K562 (cell line): Measurements from ENCODE around the gene RABIF. TPM values are rescaled to one million over a fixed set of nuclear protein-coding genes. Genes with fewer than 3 reads are reported as not detected.

Source experiments
- GABPB1 ChIP-seq: sonication (generic); formaldehyde crosslinking; IDR thresholded peaks from 2 replicates; pipeline ENCODE4 v1.8.0; 2022; ENCODE audit warnings: mild to moderate bottlenecking, missing genetic modification reagents
- HNRNPUL1 ChIP-seq: fragments of 200-400 bp; formaldehyde crosslinking; IDR thresholded peaks from 2 replicates; pipeline ENCODE4 v1.6.1; 2017; ENCODE audit warnings: low read length
- KDM1A ChIP-seq, 2 experiments: fragments of 450-650 bp; IDR thresholded peaks; 2 replicates each; pipeline ENCODE4 v1.6.1; 2016; ENCODE audit warnings: mild to moderate bottlenecking in 2 of 2
- MTA2 ChIP-seq: fragments of 450-650 bp; IDR thresholded peaks from 2 replicates; pipeline ENCODE4 v1.6.1; 2016; ENCODE audit warnings: low read depth
- NBN ChIP-seq: fragments of 450-650 bp; IDR thresholded peaks from 2 replicates; pipeline ENCODE4 v1.6.1; 2016; ENCODE audit warnings: low read depth, mild to moderate bottlenecking
- NRF1 ChIP-seq, 2 experiments: fragments of 450-650 bp; IDR thresholded peaks in 1 of 2; conservative IDR thresholded peaks in 1 of 2; 2 replicates each; pipeline ENCODE4 v1.6.1; 2014; ENCODE audit warnings: mild to moderate bottlenecking in 2 of 2
- POU5F1 ChIP-seq: fragments of 150-350 bp; IDR thresholded peaks from 2 replicates; pipeline ENCODE4 v1.6.1; 2014; ENCODE audit warnings: borderline replicate concordance, low read length, low read depth, mild to moderate bottlenecking; ENCODE audit not compliant: partially characterized antibody
- RAD21 ChIP-seq, 2 experiments: fragments of 250-450 bp in 1 of 2; fragments of 450-650 bp in 1 of 2; sonication (Bioruptor Pico) in 1 of 2; formaldehyde crosslinking in 1 of 2; IDR thresholded peaks in 1 of 2; conservative IDR thresholded peaks in 1 of 2; 2 replicates each; pipeline versions ENCODE4 v1.4.0 to v1.8.0; 2020 to 2022; ENCODE audit warnings: mild to moderate bottlenecking in 2 of 2, moderate library complexity in 1 of 2
- SIN3A ChIP-seq, 2 experiments: fragments of 150-350 bp in 1 of 2; IDR thresholded peaks; 2 replicates each; pipeline ENCODE4 v1.6.1; 2011 to 2016; ENCODE audit warnings: borderline replicate concordance in 2 of 2, low read depth in 2 of 2, low read length in 2 of 2, mild to moderate bottlenecking in 2 of 2, moderate library complexity in 2 of 2; ENCODE audit not compliant: control insufficient read depth in 1 of 2
- SMAD1 ChIP-seq: fragments of 150-350 bp; IDR thresholded peaks from 2 replicates; pipeline ENCODE4 v1.6.1; 2014; ENCODE audit warnings: low read length, low read depth; ENCODE audit not compliant: partially characterized antibody
- SMAD4 ChIP-seq: fragments of 250-450 bp; sonication (Bioruptor Pico); conservative IDR thresholded peaks from 2 replicates; pipeline ENCODE4 v1.8.0; 2021; ENCODE audit warnings: inconsistent platforms, mild to moderate bottlenecking, moderate library complexity
- TAF9B ChIP-seq: fragments of 450-650 bp; IDR thresholded peaks from 2 replicates; pipeline ENCODE4 v1.6.1; 2018; ENCODE audit warnings: mild to moderate bottlenecking; ENCODE audit not compliant: partially characterized antibody
- TCF3 ChIP-seq: sonication (generic); formaldehyde crosslinking; IDR thresholded peaks from 2 replicates; pipeline ENCODE4 v1.4.0; 2020; ENCODE audit warnings: mild to moderate bottlenecking, missing genetic modification reagents
- YY1 ChIP-seq, 3 experiments: IDR thresholded peaks; 2 replicates each; pipeline ENCODE4 v1.6.1; 2011; ENCODE audit warnings: low read length in 2 of 3, mild to moderate bottlenecking in 2 of 3, moderate library complexity in 2 of 3, borderline replicate concordance in 1 of 3, control low read depth in 1 of 3, low read depth in 1 of 3; ENCODE audit not compliant: insufficient read depth in 3 of 3, insufficient replicate concordance in 2 of 3, control insufficient read depth in 1 of 3, insufficient read length in 1 of 3; ENCODE audit errors: extremely low read depth in 1 of 3
- ZNF134 ChIP-seq: fragments of 250-450 bp; sonication (Bioruptor Pico); conservative IDR thresholded peaks from 2 replicates; pipeline ENCODE4 v1.4.0; 2020
- ZNF444 ChIP-seq: fragments of 250-450 bp; sonication (Bioruptor Pico); IDR thresholded peaks from 2 replicates; pipeline ENCODE4 v1.4.0; 2020; ENCODE audit warnings: mild to moderate bottlenecking, moderate library complexity
- polyA plus RNA-seq, 8 experiments: library from polyadenylated mRNA; depleted of rRNA in 4 of 8; stranded (reverse) in 5 of 8; unstranded in 3 of 8; fragments of >200 nt; fragmentation: Nextera tagmentation in 2 of 8; fragmentation: Illumina TruSeq in 1 of 8; extraction: Ambion mirVana in 2 of 8; extraction: Trizol in 1 of 8; gene quantifications; 2 replicates each; pipeline versions ENCODE4 v1.2.1 to v1.2.3, GENCODE V29; 2011 to 2014; ENCODE audit warnings: inconsistent platforms in 1 of 8, missing spikeins in 1 of 8
- total RNA-seq, 7 experiments: library from RNA; depleted of rRNA in 6 of 7; stranded (reverse); fragments of >200 nt in 6 of 7; fragmentation: Illumina TruSeq in 2 of 7; extraction: Trizol in 2 of 7; gene quantifications; 2 replicates each; pipeline versions ENCODE4 v1.2.1 to v1.2.3, GENCODE V29; 2011 to 2021; ENCODE audit warnings: low replicate concordance in 1 of 7
- TF ChIP-seq, protein P1 (sequence below): fragments of 450-650 bp; formaldehyde crosslinking; conservative IDR thresholded peaks from 2 replicates; pipeline ENCODE4 v1.4.0; 2022; ENCODE audit warnings: mild to moderate bottlenecking, missing genetic modification characterization
- TF ChIP-seq, protein P2 (sequence below): sonication (generic); formaldehyde crosslinking; IDR thresholded peaks from 2 replicates; pipeline ENCODE4 v1.8.0; 2022; ENCODE audit warnings: mild to moderate bottlenecking, missing genetic modification reagents
- TF ChIP-seq, protein P3 (sequence below), 2 experiments: fragments of 150-350 bp in 1 of 2; IDR thresholded peaks; 2 replicates each; pipeline ENCODE4 v1.6.1; 2012 to 2016; ENCODE audit warnings: low read depth in 2 of 2, low read length in 2 of 2, mild to moderate bottlenecking in 1 of 2, moderate library complexity in 1 of 2

RABIF gene
- total and polyA plus RNA-seq, 9 of the 15 experiments (the other 6 are each of a cell fraction or from before 2014, with no cell fraction given) = 7.4 to 20.1 (median 11.0) TPM

DNA sequence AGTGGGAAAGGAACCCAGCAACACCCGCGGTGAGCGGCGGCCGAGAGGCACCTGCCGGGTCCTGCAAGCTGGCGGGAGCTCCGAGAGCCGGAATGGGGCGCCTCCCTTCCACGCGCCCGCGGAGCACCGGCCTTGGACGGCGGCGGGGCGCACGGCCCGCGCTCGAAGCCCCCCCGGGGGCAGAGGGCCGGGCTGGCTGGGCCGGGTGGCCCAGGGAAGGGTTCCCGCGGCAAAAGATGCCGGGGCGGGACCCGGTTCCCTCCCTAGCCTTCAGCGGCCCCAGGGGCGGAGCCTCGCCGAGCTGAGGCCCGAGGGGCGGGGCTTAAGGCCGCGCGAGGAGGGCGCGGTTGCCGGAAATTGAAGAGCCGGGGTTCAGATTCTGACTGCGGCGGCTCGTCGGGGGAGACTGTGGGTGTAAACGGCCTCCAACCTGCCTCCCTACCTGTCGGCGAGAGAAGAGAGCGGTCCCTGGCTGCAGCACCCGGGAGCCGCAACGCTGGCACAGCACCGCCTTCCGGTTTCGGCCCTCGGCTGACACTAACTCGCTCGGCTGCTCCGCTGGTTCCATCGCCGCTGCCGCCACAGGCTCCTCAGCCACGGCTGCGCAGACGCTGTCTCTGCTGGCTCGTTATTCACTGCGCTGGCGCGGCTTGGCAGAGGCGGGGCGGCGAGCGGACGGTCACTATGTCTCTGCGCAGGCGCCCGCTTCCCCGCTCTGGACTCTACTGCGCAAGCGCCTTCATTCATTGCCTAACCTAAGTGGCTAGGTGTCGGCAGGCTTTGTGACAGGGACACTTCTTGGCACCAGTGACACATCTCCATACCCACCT is at the start of gene RABIF (continued):
- TF ChIP-seq, protein P1, sequence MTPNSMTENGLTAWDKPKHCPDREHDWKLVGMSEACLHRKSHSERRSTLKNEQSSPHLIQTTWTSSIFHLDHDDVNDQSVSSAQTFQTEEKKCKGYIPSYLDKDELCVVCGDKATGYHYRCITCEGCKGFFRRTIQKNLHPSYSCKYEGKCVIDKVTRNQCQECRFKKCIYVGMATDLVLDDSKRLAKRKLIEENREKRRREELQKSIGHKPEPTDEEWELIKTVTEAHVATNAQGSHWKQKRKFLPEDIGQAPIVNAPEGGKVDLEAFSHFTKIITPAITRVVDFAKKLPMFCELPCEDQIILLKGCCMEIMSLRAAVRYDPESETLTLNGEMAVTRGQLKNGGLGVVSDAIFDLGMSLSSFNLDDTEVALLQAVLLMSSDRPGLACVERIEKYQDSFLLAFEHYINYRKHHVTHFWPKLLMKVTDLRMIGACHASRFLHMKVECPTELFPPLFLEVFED (CRISPR knock-in tag) = no peak
- peak; percentile 94 for TF ChIP-seq POU5F1
- TF ChIP-seq SMAD4 (CRISPR knock-in tag) = peak; percentile 63; the same call in 1 of the 2 replicates
- no peak for TF ChIP-seq RAD21 (CRISPR knock-in tag; conservative IDR thresholded peaks at IDR 0.05 in 1 of 2, IDR thresholded peaks at IDR 0.05 in 1 of 2)
- TF ChIP-seq TAF9B = peak; percentile 69
- peak; percentile 64; the same call in 1 of the 2 replicates for TF ChIP-seq NBN
- no peak for TF ChIP-seq MTA2
- TF ChIP-seq, protein P2, sequence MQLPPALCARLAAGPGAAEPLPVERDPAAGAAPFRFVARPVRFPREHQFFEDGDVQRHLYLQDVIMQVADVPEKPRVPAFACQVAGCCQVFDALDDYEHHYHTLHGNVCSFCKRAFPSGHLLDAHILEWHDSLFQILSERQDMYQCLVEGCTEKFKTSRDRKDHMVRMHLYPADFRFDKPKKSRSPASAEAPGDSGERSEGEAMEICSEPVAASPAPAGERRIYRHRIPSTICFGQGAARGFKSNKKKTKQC (CRISPR knock-in tag) = peak; percentile 57; the same call in 1 of the 2 replicates
- peak; percentile 32 to 64; a peak in 2 of 4 replicates for TF ChIP-seq SIN3A (IDR thresholded peaks at IDR 0.05; ENCODE audit: borderline replicate concordance in 2 of 2, control insufficient read depth in 1 of 2, low read depth in 2 of 2, low read length in 2 of 2)
- TF ChIP-seq ZNF444 (CRISPR knock-in tag) = no peak
- TF ChIP-seq NRF1 (conservative IDR thresholded peaks at IDR 0.05 in 1 of 2, IDR thresholded peaks at IDR 0.05 in 1 of 2) = peak; percentile 100
- TF ChIP-seq TCF3 (CRISPR knock-in tag) = 0 out of 2 replicates have a peak, but pooled peaks have one; percentile 14
- TF ChIP-seq ZNF134 (CRISPR knock-in tag) = no peak
- no peak for TF ChIP-seq HNRNPUL1
- peak; percentile 89 for TF ChIP-seq GABPB1 (CRISPR knock-in tag)
- TF ChIP-seq KDM1A (IDR thresholded peaks at IDR 0.05) = no peak
- TF ChIP-seq, protein P3, sequence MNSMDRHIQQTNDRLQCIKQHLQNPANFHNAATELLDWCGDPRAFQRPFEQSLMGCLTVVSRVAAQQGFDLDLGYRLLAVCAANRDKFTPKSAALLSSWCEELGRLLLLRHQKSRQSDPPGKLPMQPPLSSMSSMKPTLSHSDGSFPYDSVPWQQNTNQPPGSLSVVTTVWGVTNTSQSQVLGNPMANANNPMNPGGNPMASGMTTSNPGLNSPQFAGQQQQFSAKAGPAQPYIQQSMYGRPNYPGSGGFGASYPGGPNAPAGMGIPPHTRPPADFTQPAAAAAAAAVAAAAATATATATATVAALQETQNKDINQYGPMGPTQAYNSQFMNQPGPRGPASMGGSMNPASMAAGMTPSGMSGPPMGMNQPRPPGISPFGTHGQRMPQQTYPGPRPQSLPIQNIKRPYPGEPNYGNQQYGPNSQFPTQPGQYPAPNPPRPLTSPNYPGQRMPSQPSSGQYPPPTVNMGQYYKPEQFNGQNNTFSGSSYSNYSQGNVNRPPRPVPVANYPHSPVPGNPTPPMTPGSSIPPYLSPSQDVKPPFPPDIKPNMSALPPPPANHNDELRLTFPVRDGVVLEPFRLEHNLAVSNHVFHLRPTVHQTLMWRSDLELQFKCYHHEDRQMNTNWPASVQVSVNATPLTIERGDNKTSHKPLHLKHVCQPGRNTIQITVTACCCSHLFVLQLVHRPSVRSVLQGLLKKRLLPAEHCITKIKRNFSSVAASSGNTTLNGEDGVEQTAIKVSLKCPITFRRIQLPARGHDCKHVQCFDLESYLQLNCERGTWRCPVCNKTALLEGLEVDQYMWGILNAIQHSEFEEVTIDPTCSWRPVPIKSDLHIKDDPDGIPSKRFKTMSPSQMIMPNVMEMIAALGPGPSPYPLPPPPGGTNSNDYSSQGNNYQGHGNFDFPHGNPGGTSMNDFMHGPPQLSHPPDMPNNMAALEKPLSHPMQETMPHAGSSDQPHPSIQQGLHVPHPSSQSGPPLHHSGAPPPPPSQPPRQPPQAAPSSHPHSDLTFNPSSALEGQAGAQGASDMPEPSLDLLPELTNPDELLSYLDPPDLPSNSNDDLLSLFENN (IDR thresholded peaks at IDR 0.05; ENCODE audit: low read depth in 2 of 2, low read length in 2 of 2) = peak in 1 of 2 experiments; percentile 18; a peak in 1 of 4 replicates
- TF ChIP-seq YY1 (IDR thresholded peaks at IDR 0.05; ENCODE audit: borderline replicate concordance in 1 of 3, control insufficient read depth in 1 of 3, extremely low read depth in 1 of 3, insufficient read depth in 3 of 3, insufficient read length in 1 of 3, insufficient replicate concordance in 2 of 3, low read depth in 1 of 3, low read length in 2 of 3) = peak in 1 of 3 experiments; percentile 58
- peak; percentile 21 for TF ChIP-seq SMAD1
